ENCODE measurements around the gene MBNL2. TPM values are rescaled to one million over a fixed set of nuclear protein-coding genes. Genes with fewer than 3 reads are reported as not detected.

Gene MBNL2
- total RNA-seq, 2 experiments from 2014 or later: 15.8 to 16.1 TPM

GRCh38 chr13:97279913-97280312 is 57.8 kb downstream of the MBNL2 start:
- Mint-ChIP-seq H3K27me3 (no peaks in the 10 kb centered on the region), H3K9me3 (no peaks in the 10 kb centered on the region), H3K36me3 (ENCODE audit: low read depth) (peaks cover 26% of the 10 kb centered on the region), H3K4me1 (ENCODE audit: low read depth) (peaks cover 48% of the 10 kb centered on the region), H3K27ac (no peak overlapping the region), H3K4me3 (no peak overlapping the region)
- ATAC-seq: no peak
- no peak for TF ChIP-seq CTCF (IDR thresholded peaks at IDR 0.05)
- intact Hi-C loops (cut with micrococcal nuclease): no loop called here
- DNase-seq: no peak
- CTCF ChIA-PET: no interaction called here
- POLR2A ChIA-PET: no interaction called here

GRCh38 chr13:97280478-97280877 is 58.3 kb downstream of the MBNL2 start:
- peak; percentile 53 for ATAC-seq
- H3K27ac Mint-ChIP-seq: no peak overlapping the region
- ChIA-PET POLR2A (no interaction called here), CTCF (interaction anchor here (0.8 kb wide), 1 partner anchor 15 kb away, joined by 3 read pairs; no protein-coding TSS in a partner anchor)
- TF ChIP-seq CTCF (IDR thresholded peaks at IDR 0.05): no peak
- peaks cover 47% of the 10 kb centered on the region for H3K4me1 Mint-ChIP-seq (ENCODE audit: low read depth)
- no peaks in the 10 kb centered on the region for H3K9me3 Mint-ChIP-seq
- peaks cover 22% of the 10 kb centered on the region for H3K36me3 Mint-ChIP-seq (ENCODE audit: low read depth)
- H3K27me3 Mint-ChIP-seq: no peaks in the 10 kb centered on the region
- DNase-seq: no peak
- no peak overlapping the region for H3K4me3 Mint-ChIP-seq
- intact Hi-C loops (cut with micrococcal nuclease): no loop called here

- no peak for TF ChIP-seq CTCF (IDR thresholded peaks at IDR 0.05)
- ATAC-seq (no peak), DNase-seq (no peak)
- H3K4me3 Mint-ChIP-seq: no peak overlapping the region
- intact Hi-C loops (cut with micrococcal nuclease): no loop called here
- H3K27ac Mint-ChIP-seq: no peak overlapping the region
- ChIA-PET CTCF (interaction anchor here (0.8 kb wide), 1 partner anchor 16 kb away, joined by 3 read pairs; no protein-coding TSS in a partner anchor), POLR2A (no interaction called here)
- H3K4me1 Mint-ChIP-seq (ENCODE audit: low read depth): peaks cover 46% of the 10 kb centered on the region
- no peaks in the 10 kb centered on the region for H3K9me3 Mint-ChIP-seq
- peaks cover 21% of the 10 kb centered on the region for H3K36me3 Mint-ChIP-seq (ENCODE audit: low read depth)
- H3K27me3 Mint-ChIP-seq: no peaks in the 10 kb centered on the region
Measured at GRCh38 chr13:97281028-97281427, 58.9 kb downstream of the MBNL2 start.

GRCh38 chr13:97282705-97283104 is 60.6 kb downstream of the MBNL2 start:
- no peaks in the 10 kb centered on the region for H3K27me3 Mint-ChIP-seq
- peaks cover 42% of the 10 kb centered on the region for H3K4me1 Mint-ChIP-seq (ENCODE audit: low read depth)
- ChIA-PET POLR2A (no interaction called here), CTCF (no interaction called here)
- H3K36me3 Mint-ChIP-seq (ENCODE audit: low read depth): peaks cover 13% of the 10 kb centered on the region
- no peak for DNase-seq
- H3K9me3 Mint-ChIP-seq: no peaks in the 10 kb centered on the region
- no peak for TF ChIP-seq CTCF (IDR thresholded peaks at IDR 0.05)
- ATAC-seq: no peak
- H3K4me3 Mint-ChIP-seq: no peak overlapping the region
- intact Hi-C loops (cut with micrococcal nuclease): no loop called here
- H3K27ac Mint-ChIP-seq: no peak overlapping the region

GRCh38 chr13:97283888-97284287 is 61.8 kb downstream of the MBNL2 start:
- ChIA-PET CTCF (no interaction called here), POLR2A (no interaction called here)
- no peak for DNase-seq
- Mint-ChIP-seq H3K27me3 (no peaks in the 10 kb centered on the region), H3K36me3 (ENCODE audit: low read depth) (peaks cover 13% of the 10 kb centered on the region), H3K27ac (no peak overlapping the region), H3K4me3 (no peak overlapping the region), H3K4me1 (ENCODE audit: low read depth) (peaks cover 49% of the 10 kb centered on the region), H3K9me3 (no peaks in the 10 kb centered on the region)
- no peak for ATAC-seq
- TF ChIP-seq CTCF (IDR thresholded peaks at IDR 0.05): no peak
- intact Hi-C loops (cut with micrococcal nuclease): no loop called here
